Neural cell (in vitro differentiated cells): ENCODE results near the gene SPATA13. TPM values are rescaled to one million over a fixed set of nuclear protein-coding genes. Genes with fewer than 3 reads are reported as not detected.
"Not testable (repeated sequence)": the region's sequence is repeated elsewhere in the genome, so short reads cannot be mapped to it uniquely, and the experiment has no call there.

Experiments used
- H2AFZ ChIP-seq: fragments of 200-600, 300-800 bp; sonication (generic), shearing (Covaris generic); 2 replicates; pipeline ENCODE4 v1.6.0; 2014; ENCODE audit warnings: low read depth, mild to moderate bottlenecking, antibody characterized with exemption, low read length, moderate library complexity
- H3F3A ChIP-seq: fragments of 200-600 bp; shearing (Covaris generic); 2 replicates; pipeline ENCODE4 v1.6.1; 2016; ENCODE audit warnings: mild to moderate bottlenecking, moderate library complexity, mixed read lengths, antibody characterized with exemption, low read length; ENCODE audit not compliant: insufficient read depth, poor library complexity, severe bottlenecking
- H3K27ac ChIP-seq: fragments of 200-600, 300-800 bp; sonication (generic), shearing (Covaris generic); 2 replicates; pipeline ENCODE4 v1.5.1; 2014; ENCODE audit warnings: mild to moderate bottlenecking, low read length, moderate library complexity
- H3K27me3 ChIP-seq: fragments of 300-800, 200-600 bp; sonication (generic), shearing (Covaris generic); 2 replicates; pipeline ENCODE4 v1.6.0; 2014; ENCODE audit warnings: mild to moderate bottlenecking, low read depth, low read length, moderate library complexity; ENCODE audit not compliant: insufficient read depth
- H3K36me3 ChIP-seq: fragments of 300-800, 200-600 bp; sonication (generic), shearing (Covaris generic); 2 replicates; pipeline ENCODE4 v1.5.1; 2014; ENCODE audit warnings: mild to moderate bottlenecking, antibody characterized with exemption, low read length, moderate library complexity; ENCODE audit not compliant: insufficient read depth
- H3K4me2 ChIP-seq: fragments of 300-800, 200-600 bp; sonication (generic), shearing (Covaris generic); 2 replicates; pipeline ENCODE4 v1.6.0; 2014; ENCODE audit warnings: mild to moderate bottlenecking, low read length
- H3K4me3 ChIP-seq: fragments of 300-800, 200-600 bp; sonication (generic), shearing (Covaris generic); 2 replicates; pipeline ENCODE4 v1.5.1; 2014; ENCODE audit warnings: mild to moderate bottlenecking, low read length, moderate library complexity
- H3K79me2 ChIP-seq: fragments of 200-600 bp; shearing (Covaris generic); replicated peaks from 2 replicates; pipeline ENCODE4 v1.6.0; 2014; ENCODE audit warnings: mild to moderate bottlenecking, low read length, moderate library complexity; ENCODE audit not compliant: insufficient read depth
- H3K9ac ChIP-seq: fragments of 300-800, 200-600 bp; sonication (generic), shearing (Covaris generic); 2 replicates; pipeline ENCODE4 v1.6.1; 2016; ENCODE audit warnings: mild to moderate bottlenecking, low read length, mixed read lengths
- H3K9me2 ChIP-seq: fragments of 200-600 bp; shearing (Covaris generic); 2 replicates; pipeline ENCODE4 v1.6.1; 2016; ENCODE audit warnings: mild to moderate bottlenecking, low read length, mixed read lengths; ENCODE audit not compliant: insufficient read depth
- H3K9me3 ChIP-seq: fragments of 200-600, 300-800 bp; sonication (generic), shearing (Covaris generic); 2 replicates; pipeline ENCODE4 v1.6.1; 2016; ENCODE audit warnings: mild to moderate bottlenecking, mixed run types, low read length, moderate library complexity, mixed read lengths
- H4K20me1 ChIP-seq: fragments of 200-600 bp; shearing (Covaris generic); 2 replicates; pipeline ENCODE4 v1.6.1; 2016; ENCODE audit warnings: mild to moderate bottlenecking, mixed run types; ENCODE audit not compliant: insufficient read depth
- EP300 ChIP-seq: fragments of 450-650 bp; conservative IDR thresholded peaks from 2 replicates; pipeline ENCODE4 v1.6.1; 2014; ENCODE audit warnings: antibody characterized with exemption, mild to moderate bottlenecking, moderate library complexity; ENCODE audit not compliant: poor library complexity, severe bottlenecking
- EZH2 ChIP-seq: fragments of 200-600, 300-800 bp; shearing (Covaris generic), sonication (generic); IDR thresholded peaks from 2 replicates; pipeline ENCODE4 v1.6.1; 2014; ENCODE audit warnings: antibody characterized with exemption, low read length, borderline replicate concordance, mild to moderate bottlenecking; ENCODE audit not compliant: insufficient read depth, poor library complexity, severe bottlenecking
- MXI1 ChIP-seq: fragments of 450-650 bp; conservative IDR thresholded peaks from 2 replicates; pipeline ENCODE4 v1.6.1; 2014; ENCODE audit warnings: antibody characterized with exemption, mild to moderate bottlenecking; ENCODE audit not compliant: poor library complexity, severe bottlenecking
- SMC3 ChIP-seq: fragments of 450-650 bp; conservative IDR thresholded peaks from 2 replicates; pipeline ENCODE4 v1.6.1; 2014; ENCODE audit warnings: antibody characterized with exemption, mild to moderate bottlenecking, moderate library complexity; ENCODE audit not compliant: poor library complexity
- TAF1 ChIP-seq: IDR thresholded peaks from 2 replicates; pipeline ENCODE4 v1.6.1; 2012; ENCODE audit warnings: low read depth
- polyA plus RNA-seq: library from polyadenylated mRNA; depleted of rRNA; stranded (reverse); fragments of >200 nt; gene quantifications from 2 replicates; pipeline ENCODE4 v1.2.3, GENCODE V29; 2014
- TF ChIP-seq, protein P1 (sequence below): fragments of 450-650 bp; IDR thresholded peaks from 2 replicates; pipeline ENCODE4 v1.5.1; 2014; ENCODE audit warnings: antibody characterized with exemption, mild to moderate bottlenecking, moderate library complexity; ENCODE audit not compliant: poor library complexity, severe bottlenecking
- TF ChIP-seq, protein P2 (sequence below): IDR thresholded peaks from 2 replicates; pipeline ENCODE4 v1.6.1; 2012; ENCODE audit warnings: borderline replicate concordance

The SPATA13 gene
- polyA plus RNA-seq, 1 donor from 2014 or later = 15.5 TPM

GRCh38 chr13:24215732-24216131 is 55.2 kb downstream of the SPATA13 start:
- H3K27ac ChIP-seq = no peak overlapping the region
- H3K9me3 ChIP-seq = no peaks in the 10 kb centered on the region
- H3K4me2 ChIP-seq = no peak overlapping the region
- no peaks in the 10 kb centered on the region for H3F3A ChIP-seq
- no peaks in the 10 kb centered on the region for H3K9me2 ChIP-seq
- H4K20me1 ChIP-seq = no peaks in the 10 kb centered on the region
- no peak overlapping the region for H2AFZ ChIP-seq
- H3K9ac ChIP-seq = no peak overlapping the region
- H3K36me3 ChIP-seq = no peaks in the 10 kb centered on the region
- TF ChIP-seq SMC3 = no peak
- TF ChIP-seq EZH2 = no peak
- TF ChIP-seq, protein P1, sequence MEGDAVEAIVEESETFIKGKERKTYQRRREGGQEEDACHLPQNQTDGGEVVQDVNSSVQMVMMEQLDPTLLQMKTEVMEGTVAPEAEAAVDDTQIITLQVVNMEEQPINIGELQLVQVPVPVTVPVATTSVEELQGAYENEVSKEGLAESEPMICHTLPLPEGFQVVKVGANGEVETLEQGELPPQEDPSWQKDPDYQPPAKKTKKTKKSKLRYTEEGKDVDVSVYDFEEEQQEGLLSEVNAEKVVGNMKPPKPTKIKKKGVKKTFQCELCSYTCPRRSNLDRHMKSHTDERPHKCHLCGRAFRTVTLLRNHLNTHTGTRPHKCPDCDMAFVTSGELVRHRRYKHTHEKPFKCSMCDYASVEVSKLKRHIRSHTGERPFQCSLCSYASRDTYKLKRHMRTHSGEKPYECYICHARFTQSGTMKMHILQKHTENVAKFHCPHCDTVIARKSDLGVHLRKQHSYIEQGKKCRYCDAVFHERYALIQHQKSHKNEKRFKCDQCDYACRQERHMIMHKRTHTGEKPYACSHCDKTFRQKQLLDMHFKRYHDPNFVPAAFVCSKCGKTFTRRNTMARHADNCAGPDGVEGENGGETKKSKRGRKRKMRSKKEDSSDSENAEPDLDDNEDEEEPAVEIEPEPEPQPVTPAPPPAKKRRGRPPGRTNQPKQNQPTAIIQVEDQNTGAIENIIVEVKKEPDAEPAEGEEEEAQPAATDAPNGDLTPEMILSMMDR = no peak
- peaks cover 5% of the 10 kb centered on the region for H3K79me2 ChIP-seq
- H3K27me3 ChIP-seq = no peaks in the 10 kb centered on the region
- H3K4me3 ChIP-seq = no peak overlapping the region

GRCh38 chr13:24216176-24216575 is 55.7 kb downstream of the SPATA13 start:
- Histone ChIP-seq H3K27me3 (no peaks in the 10 kb centered on the region), H3K36me3 (no peaks in the 10 kb centered on the region), H3F3A (no peaks in the 10 kb centered on the region), H2AFZ (no peak overlapping the region), H4K20me1 (no peaks in the 10 kb centered on the region), H3K9me2 (no peaks in the 10 kb centered on the region), H3K79me2 (peaks cover 3% of the 10 kb centered on the region), H3K4me2 (no peak overlapping the region), H3K9ac (no peak overlapping the region), H3K4me3 (no peak overlapping the region), H3K9me3 (no peaks in the 10 kb centered on the region), H3K27ac (no peak overlapping the region)
- no peak for TF ChIP-seq SMC3
- no peak for TF ChIP-seq EP300
- TF ChIP-seq, protein P2, sequence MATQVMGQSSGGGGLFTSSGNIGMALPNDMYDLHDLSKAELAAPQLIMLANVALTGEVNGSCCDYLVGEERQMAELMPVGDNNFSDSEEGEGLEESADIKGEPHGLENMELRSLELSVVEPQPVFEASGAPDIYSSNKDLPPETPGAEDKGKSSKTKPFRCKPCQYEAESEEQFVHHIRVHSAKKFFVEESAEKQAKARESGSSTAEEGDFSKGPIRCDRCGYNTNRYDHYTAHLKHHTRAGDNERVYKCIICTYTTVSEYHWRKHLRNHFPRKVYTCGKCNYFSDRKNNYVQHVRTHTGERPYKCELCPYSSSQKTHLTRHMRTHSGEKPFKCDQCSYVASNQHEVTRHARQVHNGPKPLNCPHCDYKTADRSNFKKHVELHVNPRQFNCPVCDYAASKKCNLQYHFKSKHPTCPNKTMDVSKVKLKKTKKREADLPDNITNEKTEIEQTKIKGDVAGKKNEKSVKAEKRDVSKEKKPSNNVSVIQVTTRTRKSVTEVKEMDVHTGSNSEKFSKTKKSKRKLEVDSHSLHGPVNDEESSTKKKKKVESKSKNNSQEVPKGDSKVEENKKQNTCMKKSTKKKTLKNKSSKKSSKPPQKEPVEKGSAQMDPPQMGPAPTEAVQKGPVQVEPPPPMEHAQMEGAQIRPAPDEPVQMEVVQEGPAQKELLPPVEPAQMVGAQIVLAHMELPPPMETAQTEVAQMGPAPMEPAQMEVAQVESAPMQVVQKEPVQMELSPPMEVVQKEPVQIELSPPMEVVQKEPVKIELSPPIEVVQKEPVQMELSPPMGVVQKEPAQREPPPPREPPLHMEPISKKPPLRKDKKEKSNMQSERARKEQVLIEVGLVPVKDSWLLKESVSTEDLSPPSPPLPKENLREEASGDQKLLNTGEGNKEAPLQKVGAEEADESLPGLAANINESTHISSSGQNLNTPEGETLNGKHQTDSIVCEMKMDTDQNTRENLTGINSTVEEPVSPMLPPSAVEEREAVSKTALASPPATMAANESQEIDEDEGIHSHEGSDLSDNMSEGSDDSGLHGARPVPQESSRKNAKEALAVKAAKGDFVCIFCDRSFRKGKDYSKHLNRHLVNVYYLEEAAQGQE = no peak
- TF ChIP-seq TAF1 = no peak
- TF ChIP-seq MXI1 = no peak

- H2AFZ ChIP-seq = not testable (repeated sequence)
Measured at GRCh38 chr13:24216779-24217178, 56.3 kb downstream of the SPATA13 start.

More at GRCh38 chr13:24216779-24217178, 56.3 kb downstream of the SPATA13 start:
- H3K27me3 ChIP-seq, H3K79me2 ChIP-seq, H3K36me3 ChIP-seq, H3K4me3 ChIP-seq, H3K27ac ChIP-seq, H3K9me2 ChIP-seq, H3K9ac ChIP-seq, H3F3A ChIP-seq, H3K4me2 ChIP-seq, H3K9me3 ChIP-seq, H4K20me1 ChIP-seq: not testable (repeated sequence)
